Endothelial cell (in vitro differentiated cells): ENCODE results near the gene SMIM28. TPM values are rescaled to one million over a fixed set of nuclear protein-coding genes. Genes with fewer than 3 reads are reported as not detected.
A peak's percentile ranks its signal among the peaks of the same experiment; 100 is the strongest.

Experiments used
- DNase-seq: peaks from one replicate; pipeline ENCODE4 v3.0.0; 2021; ENCODE audit warnings: low spot score
- H3K27ac Mint-ChIP-seq: one replicate; pipeline ENCODE4 v1.8.0; 2021; ENCODE audit warnings: mixed read lengths, inconsistent platforms; ENCODE audit not compliant: unreplicated experiment
- H3K27me3 Mint-ChIP-seq: one replicate; pipeline ENCODE4 v1.8.0; 2021; ENCODE audit warnings: mild to moderate bottlenecking, moderate library complexity, mixed read lengths, inconsistent platforms; ENCODE audit not compliant: unreplicated experiment
- H3K36me3 Mint-ChIP-seq: one replicate; pipeline ENCODE4 v1.8.0; 2021; ENCODE audit warnings: mild to moderate bottlenecking, low read depth, mixed read lengths, inconsistent platforms; ENCODE audit not compliant: unreplicated experiment
- H3K4me1 Mint-ChIP-seq: one replicate; pipeline ENCODE4 v1.8.0; 2021; ENCODE audit warnings: mild to moderate bottlenecking, mixed read lengths, inconsistent platforms; ENCODE audit not compliant: unreplicated experiment
- H3K4me3 Mint-ChIP-seq: one replicate; pipeline ENCODE4 v1.8.0; 2021; ENCODE audit warnings: mild to moderate bottlenecking, mixed read lengths, inconsistent platforms; ENCODE audit not compliant: unreplicated experiment
- H3K9me3 Mint-ChIP-seq: one replicate; pipeline ENCODE4 v1.8.0; 2021; ENCODE audit warnings: mixed read lengths, inconsistent platforms; ENCODE audit not compliant: unreplicated experiment
- CTCF ChIP-seq: fragments of 200-600 bp; sonication (generic); IDR thresholded peaks from one replicate; pipeline ENCODE4 v1.5.0; 2021; ENCODE audit warnings: antibody characterized with exemption; ENCODE audit not compliant: unreplicated experiment
- total RNA-seq: library from RNA; stranded (reverse); fragmentation: NEBNext Ultra II Directional; extraction: Animal tissue kit (Norgen Biotek cat#: 25700); gene quantifications from one replicate; pipeline ENCODE4 v1.2.1, GENCODE V29; 2021; ENCODE audit not compliant: unreplicated experiment

SMIM28 gene
- total RNA-seq, 1 donor from 2014 or later = not detected

DNA sequence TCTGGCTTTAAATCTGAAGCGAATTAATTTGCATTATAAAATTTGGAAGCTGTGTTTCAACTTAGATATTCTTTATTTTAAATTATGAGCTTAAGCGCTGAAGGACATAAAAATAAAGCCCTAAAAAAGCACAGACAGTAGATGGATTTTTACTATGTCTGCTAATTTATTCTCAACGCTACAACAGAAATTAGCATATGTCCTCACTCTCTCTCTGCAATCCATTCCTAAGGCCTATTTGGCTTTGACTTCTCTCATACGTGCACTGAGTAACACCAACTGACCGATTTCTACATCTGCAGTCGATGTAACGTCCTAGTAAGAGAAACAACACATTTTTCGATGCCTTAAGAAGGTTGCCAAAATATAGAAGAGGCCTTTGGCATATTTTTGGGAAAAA is 50.0 kb downstream of the SMIM28 start:
- Mint-ChIP-seq H3K27ac (no peak overlapping the region), H3K27me3 (peaks cover 6% of the 10 kb centered on the region), H3K4me1 (peaks cover 43% of the 10 kb centered on the region), H3K36me3 (peaks cover 40% of the 10 kb centered on the region), H3K4me3 (no peak overlapping the region), H3K9me3 (no peaks in the 10 kb centered on the region)
- DNase-seq = no peak
- TF ChIP-seq CTCF = no peak

- H3K9me3 Mint-ChIP-seq = no peaks in the 10 kb centered on the region
- peaks cover 44% of the 10 kb centered on the region for H3K36me3 Mint-ChIP-seq
- peaks cover 6% of the 10 kb centered on the region for H3K27me3 Mint-ChIP-seq
- H3K4me3 Mint-ChIP-seq = peak overlapping the region; percentile 24
- peaks cover 45% of the 10 kb centered on the region for H3K4me1 Mint-ChIP-seq
- no peak for DNase-seq
- TF ChIP-seq CTCF = peak; percentile 30
- peak overlapping the region; percentile 89 for H3K27ac Mint-ChIP-seq
Observed at GRCh38 chr6:138428944-138429598, 51.4 kb downstream of the SMIM28 start.

DNA sequence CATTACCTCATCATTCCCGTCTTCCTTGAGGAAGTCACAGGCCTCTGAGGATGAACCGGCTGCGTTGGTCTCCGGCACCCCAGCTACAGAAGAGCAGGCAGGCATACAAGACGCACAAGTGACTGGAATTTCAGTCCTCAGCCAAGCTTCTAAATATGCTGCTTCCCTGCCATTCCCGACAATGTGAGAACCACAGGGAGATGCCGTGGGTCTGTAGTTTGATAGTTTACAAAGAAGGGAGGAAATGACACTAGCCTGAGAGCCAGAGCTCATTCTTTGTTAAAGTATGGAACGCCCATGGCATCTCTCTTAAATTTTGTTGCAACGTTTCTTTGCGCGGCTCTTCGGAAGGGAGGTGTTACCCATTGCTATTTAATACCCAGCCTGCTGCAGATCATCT is 52.1 kb downstream of the SMIM28 start:
- peaks cover 44% of the 10 kb centered on the region for H3K36me3 Mint-ChIP-seq
- H3K4me3 Mint-ChIP-seq = peak overlapping the region; percentile 29
- peaks cover 6% of the 10 kb centered on the region for H3K27me3 Mint-ChIP-seq
- no peak for DNase-seq
- H3K9me3 Mint-ChIP-seq = no peaks in the 10 kb centered on the region
- peak overlapping the region; percentile 89 for H3K27ac Mint-ChIP-seq
- H3K4me1 Mint-ChIP-seq = peaks cover 51% of the 10 kb centered on the region
- TF ChIP-seq CTCF = no peak

GRCh38 chr6:138430361-138431145 is 52.8 kb downstream of the SMIM28 start:
- no peak for DNase-seq
- peaks cover 42% of the 10 kb centered on the region for H3K36me3 Mint-ChIP-seq
- H3K4me1 Mint-ChIP-seq = peaks cover 53% of the 10 kb centered on the region
- peak overlapping the region; percentile 89 for H3K27ac Mint-ChIP-seq
- no peaks in the 10 kb centered on the region for H3K9me3 Mint-ChIP-seq
- peaks cover 6% of the 10 kb centered on the region for H3K27me3 Mint-ChIP-seq
- H3K4me3 Mint-ChIP-seq = no peak overlapping the region
- TF ChIP-seq CTCF = no peak
